H9 (cell line): ENCODE measurements around the gene LBHD2. TPM values are rescaled to one million over a fixed set of nuclear protein-coding genes. Genes with fewer than 3 reads are reported as not detected.

ENCODE experiments used
- DNase-seq: peaks from one replicate; pipeline ENCODE4 v3.0.0-alpha.2; 2017
- H2AFZ ChIP-seq: one replicate; pipeline ENCODE4 v1.6.1; 2013; ENCODE audit warnings: mild to moderate bottlenecking, low read length, control low read depth, moderate library complexity
- H2AK5ac ChIP-seq: 2 replicates; pipeline ENCODE4 v1.6.1; 2013; ENCODE audit warnings: low read length, control low read depth, mixed read lengths; ENCODE audit not compliant: insufficient read length
- H2BK120ac ChIP-seq: one replicate; pipeline ENCODE4 v1.6.1; 2013; ENCODE audit warnings: low read depth, mild to moderate bottlenecking, low read length, control low read depth, inconsistent platforms; ENCODE audit not compliant: poor library complexity, severe bottlenecking
- H2BK12ac ChIP-seq: 2 replicates; pipeline ENCODE4 v1.6.1; 2013; ENCODE audit warnings: low read length, control low read depth, mixed read lengths, low read depth; ENCODE audit not compliant: insufficient read length
- H2BK15ac ChIP-seq: 2 replicates; pipeline ENCODE4 v1.6.1; 2013; ENCODE audit warnings: low read depth, low read length, control low read depth
- H2BK20ac ChIP-seq: one replicate; pipeline ENCODE4 v1.6.1; 2013; ENCODE audit warnings: low read depth, mild to moderate bottlenecking, low read length, control low read depth, inconsistent platforms; ENCODE audit not compliant: poor library complexity, severe bottlenecking
- H2BK5ac ChIP-seq: 2 replicates; pipeline ENCODE4 v1.6.1; 2013; ENCODE audit warnings: low read length, control low read depth, mixed read lengths; ENCODE audit not compliant: insufficient read length
- H3K14ac ChIP-seq: 2 replicates; pipeline ENCODE4 v1.6.1; 2013; ENCODE audit warnings: low read length, control low read depth; ENCODE audit not compliant: insufficient read depth
- H3K18ac ChIP-seq: 2 replicates; pipeline ENCODE4 v1.6.1; 2013; ENCODE audit warnings: low read depth, mild to moderate bottlenecking, mixed read lengths, low read length, control low read depth; ENCODE audit not compliant: insufficient read length
- H3K23ac ChIP-seq: 2 replicates; pipeline ENCODE4 v1.6.1; 2013; ENCODE audit warnings: low read length, control low read depth, mixed read lengths, low read depth; ENCODE audit not compliant: insufficient read length
- H3K23me2 ChIP-seq: 2 replicates; pipeline ENCODE4 v1.6.1; 2013; ENCODE audit warnings: low read depth, mild to moderate bottlenecking, mixed read lengths, low read length, control low read depth; ENCODE audit not compliant: insufficient read length, poor library complexity, severe bottlenecking
- H3K27ac ChIP-seq: 2 replicates; pipeline ENCODE4 v1.5.1; 2013; ENCODE audit warnings: low read length, control low read depth, mixed read lengths, low read depth; ENCODE audit not compliant: insufficient read length
- H3K27me3 ChIP-seq: 2 replicates; pipeline ENCODE4 v1.6.1; 2013; ENCODE audit warnings: low read length, control low read depth, inconsistent platforms; ENCODE audit not compliant: insufficient read depth
- H3K4ac ChIP-seq: 2 replicates; pipeline ENCODE4 v1.6.1; 2013; ENCODE audit warnings: low read depth, mild to moderate bottlenecking, control low read depth, inconsistent platforms, low read length, moderate library complexity
- H3K4me1 ChIP-seq: 2 replicates; pipeline ENCODE4 v1.6.1; 2013; ENCODE audit warnings: low read length, control low read depth, inconsistent platforms; ENCODE audit not compliant: insufficient read depth
- H3K4me2 ChIP-seq: 2 replicates; pipeline ENCODE4 v1.6.1; 2013; ENCODE audit warnings: low read length, control low read depth, mixed read lengths; ENCODE audit not compliant: insufficient read length, insufficient read depth
- H3K56ac ChIP-seq: 2 replicates; pipeline ENCODE4 v1.6.1; 2013; ENCODE audit warnings: low read depth, mild to moderate bottlenecking, mixed read lengths, low read length, control low read depth; ENCODE audit not compliant: insufficient read length
- H3K79me1 ChIP-seq: 2 replicates; pipeline ENCODE4 v1.6.1; 2013; ENCODE audit warnings: low read depth, mild to moderate bottlenecking, moderate library complexity, low read length, control low read depth, inconsistent platforms; ENCODE audit not compliant: insufficient read depth, poor library complexity, severe bottlenecking
- H3K79me2 ChIP-seq: 2 replicates; pipeline ENCODE4 v1.6.1; 2013; ENCODE audit warnings: low read length, control low read depth, inconsistent platforms; ENCODE audit not compliant: insufficient read depth
- H3K9ac ChIP-seq: 2 replicates; pipeline ENCODE4 v1.6.1; 2013; ENCODE audit warnings: low read length, control low read depth, mixed read lengths; ENCODE audit not compliant: insufficient read length; ENCODE audit errors: extremely low read depth
- H3K9me3 ChIP-seq: one replicate; pipeline ENCODE4 v1.6.1; 2013; ENCODE audit warnings: low read depth, low read length, inconsistent platforms; ENCODE audit not compliant: control insufficient read depth
- H3T11ph ChIP-seq: one replicate; pipeline ENCODE4 v1.6.1; 2013; ENCODE audit warnings: mild to moderate bottlenecking, low read length, control low read depth, inconsistent platforms
- H4K20me1 ChIP-seq: one replicate; pipeline ENCODE4 v1.6.1; 2013; ENCODE audit not compliant: control insufficient read depth, insufficient read length, insufficient read depth
- H4K5ac ChIP-seq: 2 replicates; pipeline ENCODE4 v1.6.1; 2013; ENCODE audit warnings: low read depth, mild to moderate bottlenecking, mixed read lengths, low read length, control low read depth; ENCODE audit not compliant: insufficient read length
- H4K8ac ChIP-seq: replicated peaks from 2 replicates; pipeline ENCODE4 v1.6.1; 2013; ENCODE audit warnings: low read length, control low read depth, mixed read lengths, low read depth; ENCODE audit not compliant: insufficient read length
- H4K91ac ChIP-seq: 2 replicates; pipeline ENCODE4 v1.6.1; 2013; ENCODE audit warnings: low read depth, mild to moderate bottlenecking, moderate library complexity, mixed read lengths, low read length, control low read depth; ENCODE audit not compliant: insufficient read length
- H3K27ac Mint-ChIP-seq, 3 experiments: 2 replicates in 2 of 3; 3 replicates in 1 of 3; pipeline ENCODE4 v1.8.0; 2020 to 2021; ENCODE audit warnings: mixed read lengths in 3 of 3, mild to moderate bottlenecking in 1 of 3, moderate library complexity in 1 of 3
- H3K27me3 Mint-ChIP-seq: 2 replicates; pipeline ENCODE4 v1.8.0; 2021; ENCODE audit warnings: low read depth, mild to moderate bottlenecking, moderate library complexity, mixed read lengths
- H3K36me3 Mint-ChIP-seq, 3 experiments: 2 replicates in 2 of 3; 3 replicates in 1 of 3; pipeline ENCODE4 v1.8.0; 2020 to 2021; ENCODE audit warnings: low read depth in 3 of 3, mixed read lengths in 3 of 3; ENCODE audit not compliant: insufficient read depth in 1 of 3
- H3K4me1 Mint-ChIP-seq, 2 experiments: 2 replicates each; pipeline ENCODE4 v1.8.0; 2020; ENCODE audit warnings: mixed read lengths in 2 of 2
- H3K4me3 Mint-ChIP-seq, 2 experiments: 2 replicates in 1 of 2; 3 replicates in 1 of 2; pipeline ENCODE4 v1.8.0; 2020 to 2021; ENCODE audit warnings: mild to moderate bottlenecking in 2 of 2, mixed read lengths in 2 of 2, moderate library complexity in 1 of 2
- H3K9me3 Mint-ChIP-seq, 2 experiments: 2 replicates in 1 of 2; 3 replicates in 1 of 2; pipeline ENCODE4 v1.8.0; 2020; ENCODE audit warnings: mild to moderate bottlenecking in 2 of 2, mixed read lengths in 2 of 2, moderate library complexity in 1 of 2
- CTCF ChIP-seq: fragments of 200-600 bp; sonication (generic); conservative IDR thresholded peaks from 3 replicates; pipeline ENCODE4 v1.8.0; 2021; ENCODE audit warnings: antibody characterized with exemption, mild to moderate bottlenecking
- WGBS: extraction: QIAGEN DNeasy Blood & Tissue Kit; methylation state at CpG from one replicate; pipeline ENCODE4 v1.1.7; 2013; ENCODE audit warnings: missing lambda C conversion rate, low lambda C conversion rate, mixed read lengths; ENCODE audit not compliant: insufficient read length; ENCODE audit errors: extremely low coverage; 5-methylcytosine and 5-hydroxymethylcytosine counted together
- total RNA-seq: library from RNA; stranded (reverse); gene quantifications from 2 replicates; pipeline ENCODE4 v1.2.1, GENCODE V29; 2021

The LBHD2 gene
- total RNA-seq, 1 experiment from 2014 or later = not detected

GRCh38 chr14:103078860-103079587 lies 5.0 kb upstream of the LBHD2 start:
- H3K4me3 Mint-ChIP-seq = no peak overlapping the region
- H3K9me3 Mint-ChIP-seq = no peaks in the 10 kb centered on the region
- H3K79me1 ChIP-seq = no peaks in the 10 kb centered on the region
- H3K56ac ChIP-seq = no peak overlapping the region
- no peaks in the 10 kb centered on the region for H3K4me1 Mint-ChIP-seq
- no peak overlapping the region for H2BK12ac ChIP-seq
- no peak overlapping the region for H3K14ac ChIP-seq
- TF ChIP-seq CTCF = no peak
- no peaks in the 10 kb centered on the region for H3K23me2 ChIP-seq
- DNase-seq = no peak
- H3K36me3 Mint-ChIP-seq = no peaks in the 10 kb centered on the region
- H2BK15ac ChIP-seq = no peak overlapping the region
- no peak overlapping the region for H4K91ac ChIP-seq
- H3K9me3 ChIP-seq = no peaks in the 10 kb centered on the region
- no peak overlapping the region for H3K18ac ChIP-seq
- H2BK5ac ChIP-seq = no peak overlapping the region
- no peak overlapping the region for H3K4me2 ChIP-seq
- no peak overlapping the region for H3K23ac ChIP-seq
- H4K20me1 ChIP-seq = no peaks in the 10 kb centered on the region
- H4K5ac ChIP-seq = no peak overlapping the region
- no peak overlapping the region for H4K8ac ChIP-seq
- H3K27me3 ChIP-seq = no peaks in the 10 kb centered on the region; the same call in 1 of the 2 replicates
- H3K27ac Mint-ChIP-seq = no peak overlapping the region; a peak in 1 of 7 replicates
- H2BK20ac ChIP-seq = no peak overlapping the region
- no peak overlapping the region for H3K4ac ChIP-seq
- no peak overlapping the region for H3K27ac ChIP-seq
- no CpG with 5 or more reads among the region's 11 CpGs for WGBS
- H2AFZ ChIP-seq = no peak overlapping the region
- no peak overlapping the region for H3T11ph ChIP-seq
- no peaks in the 10 kb centered on the region for H3K4me1 ChIP-seq
- H3K9ac ChIP-seq = no peak overlapping the region
- no peak overlapping the region for H2AK5ac ChIP-seq
- H3K27me3 Mint-ChIP-seq = peaks cover 18% of the 10 kb centered on the region
- no peaks in the 10 kb centered on the region for H3K79me2 ChIP-seq
- no peak overlapping the region for H2BK120ac ChIP-seq
